Esophagus muscularis mucosa (tissue), 4 donors: ENCODE measurements around the gene TMTC3.

ENCODE experiments used
- CTCF ChIP-seq, 3 experiments: fragments of 200-600 bp in 2 of 3; fragments of 450-650 bp in 1 of 3; sonication (generic) in 2 of 3; IDR thresholded peaks; one replicate each; pipeline ENCODE4 v1.5.1; 2017 to 2019; ENCODE audit warnings: antibody characterized with exemption in 3 of 3, mild to moderate bottlenecking in 2 of 3, moderate library complexity in 1 of 3
- EP300 ChIP-seq: sonication (generic); formaldehyde crosslinking; IDR thresholded peaks from one replicate; pipeline ENCODE4 v1.6.1; 2017; ENCODE audit warnings: antibody characterized with exemption
- POLR2A ChIP-seq: fragments of 450-650 bp; IDR thresholded peaks from one replicate; pipeline ENCODE4 v1.6.1; 2017; ENCODE audit warnings: antibody characterized with exemption, moderate library complexity, mild to moderate bottlenecking, low read depth

GRCh38 chr12:88219861-88220260 is 77.8 kb downstream of the TMTC3 start:
- no peak for TF ChIP-seq CTCF (IDR thresholded peaks at IDR 0.05)
- no peak for TF ChIP-seq EP300
- no peak for TF ChIP-seq POLR2A
